Stimulated activated CD8-positive, alpha-beta memory T cell treated with anti-CD3 and anti-CD28 coated beads, Interleukin-4, amount 100 ng/mL, for 1 hour (primary cell): ENCODE results near the gene TMCO4.

ENCODE experiments used
- DNase-seq, 2 donors: peaks; one replicate each; pipeline ENCODE4 v3.0.0-alpha.2; 2020; ENCODE audit warnings: low read depth in 2 of 2, low spot score in 1 of 2

Gene TMCO4

DNA sequence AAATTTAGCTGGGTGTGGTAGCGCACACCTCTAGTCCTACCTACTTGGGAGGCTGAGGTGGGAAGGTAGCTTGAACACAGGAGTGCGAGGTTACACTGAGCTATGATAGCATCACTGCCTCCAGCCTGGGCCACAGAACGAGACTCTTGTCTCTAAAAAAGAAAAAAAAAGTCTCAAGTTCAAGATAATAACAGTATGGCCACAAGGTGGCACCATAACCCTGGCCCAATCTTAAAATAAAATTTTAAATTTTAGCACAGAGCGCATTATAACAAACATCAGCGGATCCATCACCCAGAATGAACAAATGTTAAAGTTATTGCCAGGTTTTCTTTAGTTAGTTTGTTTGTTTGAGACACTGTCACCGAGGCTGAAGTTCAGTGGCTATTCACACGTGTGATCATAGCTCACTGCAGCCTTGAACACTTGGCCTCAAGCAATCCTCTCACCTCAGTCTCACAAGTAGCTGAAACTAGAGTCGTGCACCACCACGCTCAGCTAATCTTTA, 137.9 kb downstream of the TMCO4 start:
- no peak for DNase-seq

DNA sequence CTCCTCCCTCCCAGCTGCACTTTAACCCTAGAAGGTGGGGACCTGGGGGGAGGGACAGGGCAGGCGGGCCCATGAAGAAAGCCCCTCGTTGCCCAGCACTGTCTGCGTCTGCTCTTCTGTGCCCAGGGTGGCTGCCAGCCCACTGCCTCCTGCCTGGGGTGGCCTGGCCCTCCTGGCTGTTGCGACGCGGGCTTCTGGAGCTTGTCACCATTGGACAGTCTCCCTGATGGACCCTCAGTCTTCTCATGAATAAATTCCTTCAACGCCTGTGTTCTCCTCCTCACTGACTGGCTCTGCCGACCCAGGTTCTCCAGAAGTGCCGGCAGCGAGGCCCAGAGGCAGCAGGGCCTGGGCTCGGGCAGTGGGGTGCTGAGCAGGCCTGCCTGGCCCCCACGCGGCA, 141.5 kb downstream of the TMCO4 start:
- DNase-seq: no peak

DNA sequence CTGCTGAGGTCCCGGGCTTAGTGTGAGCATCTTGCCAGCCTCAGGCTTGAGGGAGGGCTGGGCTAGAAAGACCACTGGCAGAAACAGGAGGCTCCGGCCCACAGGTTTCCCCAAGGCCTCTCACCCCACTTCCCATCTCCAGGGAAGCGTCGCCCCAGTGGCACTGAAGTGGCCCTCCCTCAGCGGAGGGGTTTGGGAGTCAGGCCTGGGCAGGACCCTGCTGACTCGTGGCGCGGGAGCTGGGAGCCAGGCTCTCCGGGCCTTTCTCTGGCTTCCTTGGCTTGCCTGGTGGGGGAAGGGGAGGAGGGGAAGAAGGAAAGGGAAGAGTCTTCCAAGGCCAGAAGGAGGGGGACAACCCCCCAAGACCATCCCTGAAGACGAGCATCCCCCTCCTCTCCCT, 142.2 kb downstream of the TMCO4 start:
- DNase-seq: no peak

DNA sequence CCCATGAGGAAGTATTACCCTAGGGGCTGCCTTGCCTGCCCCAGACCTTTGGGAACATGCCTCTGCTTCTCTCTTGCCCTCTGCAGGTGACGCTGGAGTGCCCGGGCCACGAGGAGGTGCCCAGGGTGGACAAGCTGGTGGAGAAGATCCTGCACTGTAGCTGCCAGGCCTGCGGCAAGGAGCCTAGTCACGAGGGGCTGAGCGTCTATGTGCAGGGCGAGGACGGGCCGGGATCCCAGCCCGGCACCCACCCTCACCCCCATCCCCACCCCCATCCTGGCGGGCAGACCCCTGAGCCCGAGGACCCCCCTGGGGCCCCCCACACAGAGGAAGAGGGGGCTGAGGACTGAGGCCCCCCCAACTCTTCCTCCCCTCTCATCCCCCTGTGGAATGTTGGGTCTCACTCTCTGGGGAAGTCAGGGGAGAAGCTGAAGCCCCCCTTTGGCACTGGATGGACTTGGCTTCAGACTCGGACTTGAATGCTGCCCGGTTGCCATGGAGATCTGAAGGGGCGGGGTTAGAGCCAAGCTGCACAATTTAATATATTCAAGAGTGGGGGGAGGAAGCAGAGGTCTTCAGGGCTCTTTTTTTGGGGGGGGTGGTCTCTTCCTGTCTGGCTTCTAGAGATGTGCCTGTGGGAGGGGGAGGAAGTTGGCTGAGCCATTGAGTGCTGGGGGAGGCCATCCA, 142.8 kb downstream of the TMCO4 start:
- DNase-seq: no peak

DNA sequence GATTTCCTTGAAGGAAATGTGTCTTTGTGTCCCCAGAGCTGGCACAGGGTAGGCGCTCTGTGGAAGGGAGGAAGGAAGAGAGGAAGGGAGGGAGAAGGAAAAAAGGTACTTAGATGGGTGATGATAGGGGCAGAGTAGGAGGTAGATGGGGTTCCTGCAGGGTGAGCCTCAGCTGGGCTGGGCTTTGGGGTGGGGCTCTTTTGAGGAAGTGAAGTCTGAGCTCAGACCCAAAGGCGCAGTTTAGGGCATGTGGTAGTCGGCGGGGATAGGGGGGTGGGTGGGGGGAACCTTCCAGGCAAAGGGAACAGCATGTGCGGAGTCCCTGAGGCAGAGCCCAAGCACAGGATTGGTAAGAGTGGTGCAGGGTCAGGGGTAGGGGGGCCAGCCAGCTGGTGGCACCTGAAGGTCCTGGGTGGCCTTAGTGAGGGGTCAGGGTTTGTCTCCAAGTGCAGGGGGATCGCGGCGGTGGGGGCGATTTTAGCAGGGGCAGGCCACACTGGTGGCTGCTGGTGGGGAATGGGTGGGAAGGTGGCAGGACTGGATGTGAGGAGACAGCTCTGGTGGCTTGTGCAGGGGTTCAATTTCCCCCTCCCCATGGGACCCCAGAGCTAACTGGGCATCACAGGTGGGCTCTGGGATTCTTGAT, 143.5 kb downstream of the TMCO4 start:
- no peak for DNase-seq

DNA sequence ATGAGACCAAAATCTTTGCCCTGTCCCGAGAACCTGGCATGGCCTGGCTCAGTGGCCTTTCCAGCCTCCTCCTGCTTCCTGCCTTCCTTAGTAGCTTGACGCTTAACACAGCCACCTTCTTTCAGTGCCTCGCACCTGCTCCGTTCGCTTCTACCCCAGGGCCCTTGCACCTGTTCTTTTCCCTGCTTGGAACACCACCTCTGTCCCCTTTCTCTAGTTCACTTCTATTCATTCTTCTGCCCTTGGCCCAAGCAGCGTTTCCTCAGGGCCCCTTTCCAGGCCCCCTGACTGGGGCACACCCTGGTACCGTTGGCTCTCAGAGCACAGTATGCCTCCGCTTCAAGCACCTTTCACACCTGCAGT, 144.0 kb downstream of the TMCO4 start:
- no peak for DNase-seq

DNA sequence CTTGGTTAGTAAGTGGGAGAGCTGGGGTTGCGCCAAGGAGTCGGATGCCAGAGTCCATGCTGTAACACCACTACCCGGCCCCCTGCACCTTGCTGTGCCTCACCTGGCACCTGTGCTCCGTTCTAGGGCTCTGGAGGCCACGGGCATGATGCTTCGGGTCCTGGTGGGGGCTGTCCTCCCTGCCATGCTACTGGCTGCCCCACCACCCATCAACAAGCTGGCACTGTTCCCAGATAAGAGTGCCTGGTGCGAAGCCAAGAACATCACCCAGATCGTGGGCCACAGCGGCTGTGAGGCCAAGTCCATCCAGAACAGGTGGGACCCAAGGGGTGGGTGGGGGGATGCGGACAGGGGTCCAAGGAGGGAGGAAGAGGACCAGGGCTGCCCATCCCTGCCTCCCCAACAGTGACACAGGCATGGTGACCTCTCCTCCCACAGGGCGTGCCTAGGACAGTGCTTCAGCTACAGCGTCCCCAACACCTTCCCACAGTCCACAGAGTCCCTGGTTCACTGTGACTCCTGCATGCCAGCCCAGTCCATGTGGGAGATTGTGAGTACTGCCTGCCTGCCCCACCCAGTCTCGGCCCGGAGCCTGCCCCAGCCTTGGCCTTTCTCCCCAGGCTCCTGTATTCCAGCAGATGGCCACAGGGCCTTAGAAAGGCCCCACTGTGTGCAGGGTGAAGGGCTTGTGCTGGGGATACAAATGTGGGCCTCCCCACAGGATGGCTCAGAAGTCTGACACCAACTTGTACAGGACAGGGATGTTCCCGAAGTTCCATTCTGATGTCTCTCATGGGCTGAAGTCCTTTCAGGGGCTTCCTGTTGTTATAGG, 144.6 kb downstream of the TMCO4 start:
- DNase-seq: no peak

DNA sequence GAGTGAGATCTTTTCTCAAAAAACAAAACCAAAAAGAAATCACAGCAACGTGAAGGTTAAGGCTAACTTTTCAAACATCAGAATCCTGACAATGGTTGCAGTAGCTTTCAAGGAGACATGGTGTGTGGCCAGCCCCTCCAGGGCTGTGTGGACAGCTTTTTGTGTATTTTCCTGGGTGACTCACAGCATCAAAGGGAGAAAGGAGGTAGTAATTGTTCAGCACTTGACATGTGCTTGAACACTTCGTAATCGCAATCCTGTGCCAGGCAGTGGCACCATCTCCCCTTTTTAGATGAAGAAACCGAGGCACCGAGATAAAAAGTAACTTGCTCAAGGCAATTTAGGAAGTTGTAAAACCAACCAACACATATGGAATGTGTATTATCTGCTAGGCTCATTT, 145.3 kb downstream of the TMCO4 start:
- DNase-seq: no peak

DNA sequence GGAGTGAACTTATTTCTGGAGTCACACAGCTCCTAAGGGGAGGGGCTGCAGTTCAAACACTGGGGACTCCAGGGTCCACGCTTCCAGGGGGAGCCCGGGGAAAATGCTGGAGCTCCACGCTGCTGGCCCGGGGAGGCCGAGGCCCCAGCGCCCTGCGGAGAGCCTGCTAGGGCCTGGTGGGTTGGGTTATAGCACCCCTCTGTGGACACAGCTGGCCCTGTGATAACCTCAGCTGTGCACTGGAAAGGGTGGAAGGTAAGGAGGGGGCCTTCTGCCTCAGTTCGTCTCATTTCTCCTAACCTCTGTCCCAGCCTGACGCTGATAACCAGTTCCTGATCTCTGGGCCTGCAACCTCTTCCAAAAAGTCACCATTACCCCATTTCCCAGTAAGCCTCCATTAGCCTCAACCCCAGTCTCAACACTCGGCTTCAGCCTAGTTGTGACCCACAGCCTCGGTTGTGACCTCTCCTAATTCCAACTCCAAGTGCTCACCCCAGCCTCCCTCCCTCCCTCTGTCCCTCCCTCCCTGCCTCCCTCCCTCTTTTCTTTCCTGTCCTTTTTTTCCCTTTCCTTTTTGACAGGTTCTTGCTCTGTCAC, 148.5 kb downstream of the TMCO4 start:
- no peak for DNase-seq

DNA sequence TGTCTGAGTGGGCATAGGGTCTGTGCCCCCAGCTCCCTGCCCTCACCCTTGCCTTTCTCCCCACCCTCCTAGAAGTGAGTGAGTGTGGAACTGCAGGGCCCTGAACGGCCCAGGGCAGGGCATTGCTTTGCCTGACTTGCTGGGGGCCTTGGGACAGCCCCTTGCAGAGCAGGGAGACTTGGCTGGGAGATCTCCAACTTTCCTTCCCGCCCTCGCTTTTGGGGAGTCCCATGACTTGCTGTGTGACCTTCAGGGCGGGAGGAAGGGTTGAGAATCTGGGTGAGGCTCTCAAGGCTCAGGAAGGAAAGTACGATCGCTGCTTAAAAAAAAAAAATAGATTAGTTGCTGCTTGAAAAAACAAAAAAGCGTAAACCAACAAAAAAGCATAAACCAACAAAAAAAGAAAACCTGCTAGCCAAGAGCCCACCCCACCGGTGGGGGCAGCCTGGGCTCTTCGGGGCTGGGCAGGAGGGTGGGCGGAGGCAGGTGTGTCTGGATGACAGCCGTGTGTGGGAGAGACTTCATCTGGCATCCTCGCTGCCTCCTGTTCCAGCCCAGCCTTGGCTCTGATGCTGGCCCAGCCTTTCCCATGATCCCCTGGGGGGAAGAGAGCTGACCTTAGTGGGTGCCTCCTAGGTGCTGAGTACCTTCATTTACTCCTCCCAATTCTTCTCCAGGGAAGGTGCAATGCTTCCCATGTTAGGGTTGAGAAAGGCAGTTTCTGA, 149.1 kb downstream of the TMCO4 start:
- DNase-seq: no peak

DNA sequence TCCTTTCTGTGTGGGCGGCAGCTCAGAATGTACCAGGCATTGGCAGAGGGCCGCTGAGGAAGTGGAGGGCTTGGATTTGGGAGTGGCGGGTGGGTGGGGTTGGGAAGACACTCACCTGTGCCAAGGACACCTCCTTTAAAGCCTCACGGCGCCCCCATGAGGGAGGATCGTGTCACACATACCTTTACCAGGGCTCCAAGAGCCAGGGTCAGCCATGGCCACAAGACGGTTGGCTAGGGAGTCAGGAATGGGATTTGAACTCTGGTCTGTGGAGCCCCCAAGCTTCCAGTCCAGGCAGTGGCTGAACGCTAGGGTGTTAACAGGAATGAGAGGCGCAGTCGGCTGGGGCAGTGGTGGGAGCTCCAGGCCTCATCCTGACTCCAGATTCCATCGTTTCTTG, 151.0 kb downstream of the TMCO4 start:
- DNase-seq: no peak

DNA sequence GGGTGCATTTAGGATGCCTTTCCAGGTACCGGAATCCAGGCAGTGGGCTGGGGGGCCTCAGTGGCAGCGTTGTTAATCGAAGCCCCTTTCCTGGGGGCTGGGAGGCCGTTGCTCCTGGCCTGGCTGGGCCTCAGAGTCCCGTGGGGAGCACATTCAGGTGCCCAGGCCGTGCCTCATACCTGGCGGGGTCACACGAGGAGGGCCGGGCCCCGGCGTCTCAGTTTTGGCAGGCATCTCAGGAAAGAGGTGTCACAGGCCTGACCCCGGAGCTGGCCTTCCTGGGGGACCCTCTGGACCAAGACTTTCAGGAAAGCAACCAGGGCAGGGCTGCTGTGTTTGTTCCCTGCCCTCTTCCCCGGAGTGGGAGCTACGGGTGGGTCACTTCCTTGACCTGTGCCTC, 151.5 kb downstream of the TMCO4 start:
- DNase-seq: no peak

DNA sequence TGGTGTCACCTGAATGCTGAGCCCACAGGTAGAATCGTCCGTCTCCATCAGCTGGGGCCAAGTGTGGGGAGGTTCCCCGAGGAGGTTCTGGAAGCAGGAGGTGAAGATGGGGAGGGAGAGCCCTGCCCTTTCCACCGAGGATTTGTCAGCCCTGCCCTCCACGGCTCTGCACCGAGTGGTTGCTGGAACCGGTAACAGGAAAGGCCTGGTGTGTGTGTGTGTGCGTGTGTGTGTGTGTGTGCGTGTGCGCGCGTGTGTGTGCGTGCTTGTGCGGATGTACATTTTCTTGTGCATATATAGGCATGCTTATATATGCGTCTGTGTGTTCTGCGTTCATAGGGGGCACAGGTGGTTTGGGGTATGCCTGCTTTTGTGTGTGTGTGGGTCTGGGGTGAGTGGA, 152.1 kb downstream of the TMCO4 start:
- no peak for DNase-seq

DNA sequence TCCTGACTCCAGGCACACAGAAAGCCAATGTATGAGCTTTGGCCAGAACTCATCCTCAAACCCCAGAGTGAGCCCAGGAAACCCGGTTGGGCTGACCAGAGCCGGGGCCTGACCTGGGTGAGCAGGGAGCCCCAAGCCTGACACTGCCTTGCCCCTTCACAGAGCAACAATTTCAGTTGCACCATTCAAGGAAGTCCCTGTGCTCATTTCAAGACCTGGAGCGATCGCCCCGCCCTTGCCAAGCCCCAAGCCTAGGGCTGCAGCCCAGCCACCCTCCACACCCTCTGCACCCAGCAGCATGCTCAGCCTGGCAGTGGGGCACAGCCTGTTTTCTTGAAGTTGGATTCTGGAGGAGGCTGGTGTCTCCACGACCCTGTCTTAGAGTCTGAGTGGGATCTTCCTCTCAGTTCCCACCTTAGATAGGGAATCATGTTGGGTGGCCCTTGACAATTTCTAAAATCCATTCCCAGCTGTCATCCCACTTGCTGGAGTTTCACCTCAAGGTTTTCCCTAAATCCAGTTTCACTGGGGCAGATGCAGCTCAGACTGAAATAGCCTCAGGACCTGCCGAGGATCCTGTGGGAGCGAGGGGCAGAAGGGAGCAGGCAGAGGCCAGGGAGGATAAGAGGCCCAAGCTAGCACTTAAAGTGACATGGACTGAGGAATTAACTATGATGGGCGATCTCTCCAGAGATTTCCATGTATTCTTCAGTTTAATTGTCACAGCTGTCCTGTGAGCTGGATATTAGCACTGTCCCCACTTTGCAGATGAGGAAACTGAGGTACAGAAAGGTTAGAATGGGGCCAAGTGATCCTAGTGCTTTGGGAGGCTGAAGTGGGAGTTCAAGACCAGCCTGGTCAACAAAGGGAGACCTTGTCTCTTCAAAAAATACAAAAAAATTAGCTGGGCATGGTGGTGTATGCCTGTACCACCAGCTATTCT, 153.1 kb downstream of the TMCO4 start:
- DNase-seq: no peak

DNA sequence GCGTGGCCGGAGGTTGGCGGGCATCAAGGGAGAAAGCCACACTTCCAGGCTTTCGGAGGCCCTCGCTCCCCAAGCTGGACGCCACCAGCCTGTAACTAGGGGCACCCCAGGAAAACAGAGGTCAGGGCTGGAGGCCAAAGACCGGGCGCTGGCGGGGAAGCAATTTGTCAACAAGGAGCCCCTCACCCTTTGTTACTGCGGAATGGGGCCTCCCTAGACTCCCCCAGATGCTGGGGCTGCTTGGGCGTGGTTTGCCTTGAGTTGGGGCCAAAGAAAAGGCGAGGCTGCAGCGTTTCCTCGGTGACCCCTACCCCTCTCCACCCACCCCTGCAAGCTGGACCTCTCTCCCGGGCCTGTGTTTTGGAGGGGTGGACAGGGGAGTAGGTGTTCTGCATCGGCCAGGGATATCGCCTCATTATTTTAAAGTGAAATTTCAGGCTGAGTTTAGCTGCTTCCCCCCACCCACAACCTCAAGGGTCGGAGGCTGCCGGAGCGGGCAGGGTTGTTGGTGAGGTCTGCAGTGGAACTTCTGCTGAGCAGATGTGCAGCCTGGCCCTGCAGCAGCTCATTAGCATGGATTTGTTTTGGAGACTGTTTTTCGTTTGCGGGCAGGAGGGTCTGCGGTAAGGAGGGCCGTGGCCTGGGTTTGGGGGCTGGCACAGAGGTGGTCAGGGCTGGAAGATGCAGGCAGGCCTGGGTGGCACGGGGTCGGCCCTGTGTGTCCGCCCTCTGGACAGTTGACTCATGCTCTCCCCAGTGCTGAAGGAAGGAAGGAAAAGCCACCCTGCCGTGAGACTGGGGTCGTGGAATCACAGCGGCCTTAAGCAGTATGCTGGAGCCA, 154.1 kb downstream of the TMCO4 start:
- DNase-seq: no peak

DNA sequence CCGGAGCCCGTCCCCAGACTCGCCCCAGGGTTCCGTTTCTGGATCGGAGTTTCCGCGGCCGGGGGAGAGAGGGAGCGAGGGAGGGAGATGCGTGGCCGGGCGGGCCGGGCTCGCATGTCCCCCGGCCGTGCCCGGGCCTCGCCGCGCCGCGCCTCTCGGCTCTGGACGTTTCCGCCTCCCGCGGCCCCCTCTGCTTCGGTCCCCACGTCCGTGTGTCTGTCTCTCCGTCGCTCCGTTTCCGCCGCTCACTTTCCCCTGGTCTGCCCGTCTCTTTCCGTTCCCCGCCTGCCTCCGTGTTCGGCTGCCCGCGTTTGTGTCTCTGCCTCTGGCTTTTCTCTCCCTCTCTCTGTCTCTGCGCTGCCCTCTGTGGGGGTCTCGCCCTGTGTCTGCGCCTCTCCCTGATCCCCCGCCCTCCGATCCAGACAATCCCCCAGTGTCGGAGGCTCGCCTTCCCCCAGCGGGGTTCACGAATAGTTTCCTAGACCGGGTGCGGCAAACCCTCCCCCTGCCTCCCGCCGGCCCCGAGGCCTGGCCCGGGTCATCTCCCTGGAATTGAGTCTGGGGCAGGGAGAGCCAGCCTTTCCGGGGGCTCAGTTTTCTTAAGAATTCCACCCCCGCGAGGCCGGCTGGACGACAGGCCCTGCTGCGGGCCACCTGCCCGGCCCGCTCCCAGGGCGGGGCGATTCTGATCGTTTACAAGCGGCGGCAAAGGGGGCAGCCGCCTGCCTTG, 154.9 kb downstream of the TMCO4 start:
- peak in 1 of 2 donors; percentile 24 for DNase-seq

DNA sequence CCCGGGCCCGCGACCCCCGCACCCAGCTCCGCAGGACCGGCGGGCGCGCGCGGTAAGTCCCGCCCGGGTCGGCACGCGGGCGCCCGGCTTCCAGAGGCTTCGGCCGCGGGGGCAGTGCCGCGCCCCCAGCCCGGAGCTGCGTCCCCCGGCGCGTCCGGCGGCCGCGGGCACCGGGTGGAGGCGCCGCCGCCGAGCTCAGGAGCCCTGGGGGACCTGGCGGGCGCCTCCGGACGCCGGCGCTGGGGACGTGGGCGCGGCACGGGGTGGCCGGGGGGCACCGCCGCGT, 155.4 kb downstream of the TMCO4 start:
- DNase-seq: no peak

DNA sequence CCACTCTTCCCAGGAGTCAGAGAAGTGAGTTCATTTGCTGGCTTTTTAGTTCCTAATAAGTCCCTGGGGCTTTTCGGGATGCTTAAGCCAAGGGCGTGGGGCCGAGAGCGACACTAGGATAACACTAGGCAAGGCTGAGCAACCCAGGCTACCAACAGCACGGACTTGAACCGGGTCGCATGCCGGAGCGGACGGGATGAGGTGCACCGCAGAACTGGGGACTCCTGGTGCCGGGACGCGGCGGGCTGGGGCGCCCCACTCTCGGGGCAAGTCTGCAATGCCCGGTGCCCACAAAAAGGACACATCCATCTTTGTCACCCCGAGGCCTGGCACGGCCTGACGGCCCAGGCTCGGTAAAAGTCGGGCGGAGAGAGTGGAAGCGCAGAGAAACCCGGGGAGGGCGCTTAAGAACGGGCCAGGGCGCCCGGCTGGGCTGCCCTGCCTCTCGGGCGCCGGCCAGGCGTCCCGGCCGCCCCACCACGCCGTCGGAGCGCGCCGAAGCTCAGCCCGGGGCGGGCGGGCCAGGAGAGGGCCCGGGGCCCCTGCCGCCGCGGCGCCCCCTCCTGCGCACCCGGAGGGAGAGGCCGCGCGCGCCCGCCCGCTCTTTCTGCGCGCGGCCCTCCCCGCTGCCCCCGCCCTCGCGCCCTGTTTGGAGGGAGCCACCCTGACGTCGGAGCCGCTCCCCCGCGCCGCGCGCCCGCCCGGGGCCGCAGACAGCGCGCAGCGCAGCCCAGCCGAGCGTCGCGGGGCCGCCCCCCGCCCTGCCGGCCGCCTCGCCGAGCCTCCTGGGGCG, 155.9 kb downstream of the TMCO4 start, which contains the start of gene NBL1:
Gene NBL1, plus strand, starts transcription at position 710 of the 793 bp plus-strand sequence. CDS start 10,720 bp downstream, outside the sequence.
- peak in 1 of 2 donors; percentile 44 for DNase-seq
